ENCODE results near the gene ZBTB21. TPM values are rescaled to one million over a fixed set of nuclear protein-coding genes. Genes with fewer than 3 reads are reported as not detected.

The ZBTB21 gene
- total and polyA plus RNA-seq, 12 donors = 6.8 to 39.1 (median 12.4) TPM

DNA sequence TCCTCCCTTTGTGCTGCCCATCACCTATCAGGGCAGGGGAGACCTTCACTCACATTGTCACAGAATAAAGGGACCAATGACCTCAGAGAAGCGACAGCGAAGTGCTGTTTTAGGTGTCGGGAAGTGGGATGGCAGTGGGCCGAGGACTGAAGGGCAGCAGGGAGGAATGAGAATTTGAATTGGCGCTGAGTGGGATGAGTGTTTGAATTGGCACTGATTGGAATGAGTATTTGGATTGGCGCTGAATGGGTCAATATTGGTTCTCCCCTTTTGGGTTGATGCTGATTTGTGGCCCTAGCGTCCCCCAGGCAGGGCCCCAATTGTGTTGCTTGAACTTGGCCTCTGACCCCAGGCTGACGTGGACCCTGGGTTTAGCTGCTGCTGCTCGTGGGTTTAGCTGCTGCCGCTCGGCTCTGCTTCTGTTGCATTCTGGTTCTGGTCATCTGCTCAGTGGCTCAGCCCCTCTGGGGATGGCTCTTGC lies 48.5 kb upstream of the ZBTB21 start:
- Histone ChIP-seq H3K36me3 (replicated peaks in 1 of 2) (no peaks in the 10 kb centered on the region), H3K4me3 (no peak overlapping the region), H3K4me1 (replicated peaks in 1 of 2) (peaks cover 0 to 7% of the 10 kb centered on the region in 2 donors), H3K27ac (no peak overlapping the region), H3K27me3 (no peaks in the 10 kb centered on the region), H3K9me3 (replicated peaks in 1 of 3) (no peaks in the 10 kb centered on the region)
- no peak for TF ChIP-seq POLR2A (IDR thresholded peaks at IDR 0.05)
- TF ChIP-seq, protein P1, sequence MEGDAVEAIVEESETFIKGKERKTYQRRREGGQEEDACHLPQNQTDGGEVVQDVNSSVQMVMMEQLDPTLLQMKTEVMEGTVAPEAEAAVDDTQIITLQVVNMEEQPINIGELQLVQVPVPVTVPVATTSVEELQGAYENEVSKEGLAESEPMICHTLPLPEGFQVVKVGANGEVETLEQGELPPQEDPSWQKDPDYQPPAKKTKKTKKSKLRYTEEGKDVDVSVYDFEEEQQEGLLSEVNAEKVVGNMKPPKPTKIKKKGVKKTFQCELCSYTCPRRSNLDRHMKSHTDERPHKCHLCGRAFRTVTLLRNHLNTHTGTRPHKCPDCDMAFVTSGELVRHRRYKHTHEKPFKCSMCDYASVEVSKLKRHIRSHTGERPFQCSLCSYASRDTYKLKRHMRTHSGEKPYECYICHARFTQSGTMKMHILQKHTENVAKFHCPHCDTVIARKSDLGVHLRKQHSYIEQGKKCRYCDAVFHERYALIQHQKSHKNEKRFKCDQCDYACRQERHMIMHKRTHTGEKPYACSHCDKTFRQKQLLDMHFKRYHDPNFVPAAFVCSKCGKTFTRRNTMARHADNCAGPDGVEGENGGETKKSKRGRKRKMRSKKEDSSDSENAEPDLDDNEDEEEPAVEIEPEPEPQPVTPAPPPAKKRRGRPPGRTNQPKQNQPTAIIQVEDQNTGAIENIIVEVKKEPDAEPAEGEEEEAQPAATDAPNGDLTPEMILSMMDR (IDR thresholded peaks at IDR 0.05) = no peak
- no peak for DNase-seq
- 94 to 95% (median 95%) methylated on average over 11 of the region's 11 CpGs for WGBS, 4 donors
- intact Hi-C loops (cut with DNase I) = loop anchor here (10.0 kb wide), 2 partner anchors 46 to 94 kb away; no protein-coding TSS in a partner anchor

DNA sequence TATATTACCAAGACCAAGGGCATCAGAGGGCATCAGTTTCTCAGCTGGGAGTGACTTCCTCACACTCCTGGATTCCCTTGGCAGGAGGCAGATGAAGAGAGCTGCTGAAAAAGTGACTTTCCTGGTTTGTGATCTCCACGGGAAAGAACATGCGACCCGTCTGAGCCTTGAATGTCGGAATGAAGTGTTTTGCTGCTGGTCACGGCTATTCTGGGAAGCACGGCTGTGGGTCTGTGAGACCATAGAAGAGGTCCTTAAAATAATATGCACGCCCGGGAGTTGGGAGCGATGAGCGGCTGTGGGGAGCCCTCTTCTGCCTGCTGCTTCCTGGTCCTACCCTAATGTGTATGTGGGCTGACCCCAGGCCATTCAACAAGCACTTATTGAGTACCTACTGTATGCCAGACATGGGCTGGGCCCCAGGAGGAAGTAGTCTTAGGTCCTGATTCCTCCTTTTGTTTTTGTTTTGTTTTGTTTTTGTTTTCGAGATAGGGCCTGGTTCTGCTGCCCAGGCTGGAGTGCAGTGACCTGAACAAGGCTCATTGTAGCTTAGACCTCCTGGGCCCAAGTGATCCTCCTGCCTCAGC lies 47.8 kb upstream of the ZBTB21 start:
- no peaks in the 10 kb centered on the region for H3K27me3 ChIP-seq
- intact Hi-C loops (cut with DNase I) = loop anchor here (10.0 kb wide), 2 partner anchors 47 to 93 kb away; no protein-coding TSS in a partner anchor
- no peak overlapping the region for H3K27ac ChIP-seq
- no peak overlapping the region for H3K4me3 ChIP-seq
- no peaks in the 10 kb centered on the region for H3K9me3 ChIP-seq (replicated peaks in 1 of 3)
- WGBS, 4 donors = 68 to 89% (median 83%) methylated on average over 11 of the region's 11 CpGs
- H3K4me1 ChIP-seq (replicated peaks in 1 of 2) = no peaks in the 10 kb centered on the region
- no peaks in the 10 kb centered on the region for H3K36me3 ChIP-seq (replicated peaks in 1 of 2)
- no peak for DNase-seq
- TF ChIP-seq, protein P1 (IDR thresholded peaks at IDR 0.05) = no peak
- no peak for TF ChIP-seq POLR2A (IDR thresholded peaks at IDR 0.05)

DNA sequence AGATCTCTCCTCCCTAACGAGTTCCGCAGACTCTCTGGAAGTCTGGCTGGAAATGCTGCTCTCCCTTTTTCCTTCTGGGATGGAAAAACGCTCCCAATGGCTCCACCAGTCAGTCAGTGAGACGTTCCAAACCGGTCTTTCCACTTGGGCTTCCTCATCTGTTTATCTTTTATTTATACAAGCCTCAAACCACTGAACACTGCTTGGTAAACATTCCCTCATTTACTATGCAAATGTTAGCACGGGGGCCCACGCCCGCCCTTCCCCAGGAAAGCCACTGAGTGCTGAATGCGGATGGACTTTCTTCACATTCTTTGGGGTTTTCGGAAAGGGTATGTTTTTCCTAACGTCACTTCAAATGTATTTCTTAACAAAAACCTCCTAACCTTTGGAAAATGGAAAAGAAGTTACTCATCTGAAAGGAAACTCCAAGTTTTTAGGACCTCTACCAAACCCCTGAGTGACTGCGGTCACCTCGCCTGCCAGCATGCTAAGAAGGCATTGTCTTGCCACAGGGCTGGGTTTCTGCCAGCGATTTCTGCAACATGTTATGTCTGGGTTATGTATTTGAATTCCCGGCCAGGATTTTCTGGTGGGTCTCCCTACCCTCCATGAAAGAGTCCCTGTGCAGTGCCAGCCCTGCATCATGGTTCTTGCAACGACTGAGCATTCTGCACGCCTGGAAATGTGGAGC lies 47.0 kb upstream of the ZBTB21 start:
- no peaks in the 10 kb centered on the region for H3K36me3 ChIP-seq (replicated peaks in 1 of 2)
- TF ChIP-seq, protein P1 (IDR thresholded peaks at IDR 0.05) = no peak
- no peak for TF ChIP-seq POLR2A (IDR thresholded peaks at IDR 0.05)
- 74 to 84% (median 82%) methylated on average over 17 of the region's 17 CpGs for WGBS, 4 donors
- H3K4me1 ChIP-seq (replicated peaks in 1 of 2) = no peaks in the 10 kb centered on the region
- H3K27me3 ChIP-seq = no peaks in the 10 kb centered on the region
- H3K4me3 ChIP-seq = no peak overlapping the region
- DNase-seq = no peak
- H3K27ac ChIP-seq = no peak overlapping the region
- no peaks in the 10 kb centered on the region for H3K9me3 ChIP-seq (replicated peaks in 1 of 3)
- intact Hi-C loops (cut with DNase I) = loop anchor here (10.0 kb wide), 2 partner anchors 48 to 92 kb away; no protein-coding TSS in a partner anchor

DNA sequence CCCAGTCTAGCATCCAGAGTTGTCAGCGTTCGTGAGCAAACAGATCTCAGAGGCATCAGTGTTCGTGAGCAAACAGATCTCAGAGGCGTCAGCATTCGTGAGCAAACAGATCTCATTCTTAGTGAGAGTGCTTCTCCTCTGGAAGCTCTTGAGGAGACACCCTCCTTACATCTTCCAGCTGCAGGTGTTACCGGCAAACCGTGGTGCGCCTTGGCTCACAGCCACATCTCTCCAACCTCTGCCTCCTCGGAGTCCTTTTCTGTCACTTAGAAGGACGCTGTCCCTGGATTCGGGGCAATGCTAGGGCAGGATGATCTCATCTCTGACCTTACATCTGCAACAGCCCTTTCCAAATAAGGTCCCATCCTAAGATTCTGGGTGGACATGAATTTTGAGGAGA lies 46.3 kb upstream of the ZBTB21 start:
- intact Hi-C loops (cut with DNase I) = loop anchor here (10.0 kb wide), 2 partner anchors 48 to 92 kb away; no protein-coding TSS in a partner anchor
- no peaks in the 10 kb centered on the region for H3K36me3 ChIP-seq (replicated peaks in 1 of 2)
- TF ChIP-seq, protein P1 (IDR thresholded peaks at IDR 0.05) = no peak
- TF ChIP-seq POLR2A (IDR thresholded peaks at IDR 0.05) = no peak
- H3K9me3 ChIP-seq (replicated peaks in 1 of 3) = no peaks in the 10 kb centered on the region
- H3K4me3 ChIP-seq = no peak overlapping the region
- no peaks in the 10 kb centered on the region for H3K4me1 ChIP-seq (replicated peaks in 1 of 2)
- no peak for DNase-seq
- 69 to 73% (median 71%) methylated on average over 8 to 11 of the region's 11 CpGs for WGBS, 4 donors
- no peaks in the 10 kb centered on the region for H3K27me3 ChIP-seq
- no peak overlapping the region for H3K27ac ChIP-seq

Measured in adrenal gland (tissue), 12 donors.